Natural killer cell (primary cell): ENCODE results near the gene ANKRD6. TPM values are rescaled to one million over a fixed set of nuclear protein-coding genes. Genes with fewer than 3 reads are reported as not detected.

ENCODE experiments used
- ATAC-seq, 3 donors: fragments of 150-1000 bp in 2 of 3; fragments of 200-7000 bp in 1 of 3; cut with Tn5 transposase; 1 replicate in 1 of 3; 2 replicates in 2 of 3; pipeline ENCODE4 v1.10.0; 2021; ENCODE audit warnings: mild to moderate bottlenecking in 2 of 3, moderate library complexity in 2 of 3
- DNase-seq, 2 donors: peaks; one replicate each; pipeline versions ENCODE4 v3.0.0 to v3.0.0-alpha.2; 2013 to 2021; ENCODE audit warnings: mixed read lengths in 1 of 2
- H3K27ac ChIP-seq: one replicate; pipeline ENCODE4 v1.5.1; 2013; ENCODE audit warnings: mild to moderate bottlenecking, low read length
- H3K27me3 ChIP-seq: one replicate; pipeline ENCODE4 v1.6.1; 2013; ENCODE audit warnings: low read length; ENCODE audit not compliant: control insufficient read depth, insufficient read depth
- H3K36me3 ChIP-seq: one replicate; pipeline ENCODE4 v1.6.1; 2013; ENCODE audit warnings: low read length; ENCODE audit not compliant: control insufficient read depth, insufficient read depth
- H3K4me1 ChIP-seq: one replicate; pipeline ENCODE4 v1.6.1; 2013; ENCODE audit warnings: low read length; ENCODE audit not compliant: control insufficient read depth, insufficient read depth
- H3K4me3 ChIP-seq: one replicate; pipeline ENCODE4 v1.5.1; 2013; ENCODE audit warnings: low read length
- H3K9me3 ChIP-seq: one replicate; pipeline ENCODE4 v1.6.1; 2013; ENCODE audit warnings: low read length; ENCODE audit not compliant: control insufficient read depth, insufficient read depth
- H3K27ac Mint-ChIP-seq, 2 donors: one replicate each; pipeline ENCODE4 v1.8.0; 2022; ENCODE audit warnings: mild to moderate bottlenecking in 2 of 2, mixed read lengths in 2 of 2, moderate library complexity in 1 of 2
- H3K27me3 Mint-ChIP-seq, 2 donors: one replicate each; pipeline ENCODE4 v1.8.0; 2022; ENCODE audit warnings: low read depth in 2 of 2, mixed read lengths in 2 of 2
- H3K36me3 Mint-ChIP-seq: one replicate; pipeline ENCODE4 v1.8.0; 2022; ENCODE audit warnings: mixed read lengths
- H3K4me1 Mint-ChIP-seq, 2 donors: one replicate each; pipeline ENCODE4 v1.8.0; 2022; ENCODE audit warnings: mixed read lengths in 2 of 2
- H3K4me3 Mint-ChIP-seq: one replicate; pipeline ENCODE4 v1.8.0; 2022; ENCODE audit warnings: mild to moderate bottlenecking, moderate library complexity, mixed read lengths
- H3K9me3 Mint-ChIP-seq, 2 donors: one replicate each; pipeline ENCODE4 v1.8.0; 2022; ENCODE audit warnings: mixed read lengths in 2 of 2
- CTCF ChIP-seq: fragments of 200-600 bp; IDR thresholded peaks from one replicate; pipeline ENCODE4 v1.8.0; 2022; ENCODE audit warnings: antibody characterized with exemption
- WGBS: methylation state at CpG from one replicate; pipeline ENCODE4 v1.1.7; 2013; ENCODE audit warnings: missing lambda C conversion rate; ENCODE audit not compliant: insufficient coverage; 5-methylcytosine and 5-hydroxymethylcytosine counted together
- intact Hi-C: fragments of 100-400 bp; cut with micrococcal nuclease; formaldehyde crosslinking; loops from one replicate; pipeline ENCODE4 v1.14.2; 2022
- total RNA-seq, 4 donors: library from RNA; stranded (reverse); fragments of 120-200 nt in 1 of 4; gene quantifications; one replicate each; pipeline versions ENCODE4 v1.2.3 to v1.2.4, GENCODE V29; 2013 to 2022

The ANKRD6 gene
- 1 to 10 TPM; 4.5 to 9.0 (median 4.6) TPM for total RNA-seq
- total RNA-seq (2013) = 8.5 TPM

- Histone ChIP-seq H3K27ac (no peak within 1 kb of the TSS), H3K9me3 (no peaks in the 10 kb centered on the region), H3K27me3 (no peaks in the 10 kb centered on the region), H3K4me1 (peaks cover 11% of the 10 kb centered on the region), H3K36me3 (no peaks in the 10 kb centered on the region), H3K4me3 (peak within 1 kb of the TSS; percentile 54)
- intact Hi-C loops = loop anchor here (1.0 kb wide), 2 partner anchors 177 to 205 kb away; partner anchors contain the start of gene LYRM2
- Mint-ChIP-seq H3K4me3 (peak within 1 kb of the TSS; percentile 81), H3K9me3 (no peaks in the 10 kb centered on the region), H3K27me3 (peaks cover 5 to 30% of the 10 kb centered on the region in 2 donors), H3K4me1 (peaks cover 5 to 24% of the 10 kb centered on the region in 2 donors), H3K27ac (peak within 1 kb of the TSS; percentile 31 to 71), H3K36me3 (no peaks in the 10 kb centered on the region)
- ATAC-seq = peak; percentile 96 to 97 (median 96)
- TF ChIP-seq CTCF = peak; percentile 84
- peak; percentile 87 to 88 for DNase-seq
- WGBS = under 1% methylated on average over 38 of the region's 38 CpGs
Observed at GRCh38 chr6:89432875-89433251, at the start of gene ANKRD6. ANKRD6 (plus strand) TSS chr6:89433152; CDS start chr6:89566977, 133,825 bp downstream.

- no peak overlapping the region for H3K27ac Mint-ChIP-seq
- no peak for DNase-seq
- H3K27me3 Mint-ChIP-seq = peaks cover 26 to 51% of the 10 kb centered on the region in 2 donors
- no peaks in the 10 kb centered on the region for H3K9me3 Mint-ChIP-seq
- H3K4me3 Mint-ChIP-seq = no peak overlapping the region
- H3K36me3 Mint-ChIP-seq = no peaks in the 10 kb centered on the region
- no peak for ATAC-seq
- Histone ChIP-seq H3K36me3 (no peaks in the 10 kb centered on the region), H3K27me3 (no peaks in the 10 kb centered on the region), H3K27ac (no peak overlapping the region), H3K9me3 (no peaks in the 10 kb centered on the region), H3K4me1 (no peaks in the 10 kb centered on the region), H3K4me3 (no peak overlapping the region)
- H3K4me1 Mint-ChIP-seq = no peaks in the 10 kb centered on the region
- WGBS = 80% methylated on average over 4 of the region's 5 CpGs
- no peak for TF ChIP-seq CTCF
- intact Hi-C loops = no loop called here
Observed at GRCh38 chr6:89385156-89385667, 47.7 kb upstream of the ANKRD6 start.

GRCh38 chr6:89385846-89386245 is 47.1 kb upstream of the ANKRD6 start:
- TF ChIP-seq CTCF = no peak
- WGBS = 95% methylated on average over 7 of the region's 7 CpGs
- H3K27me3 Mint-ChIP-seq = peaks cover 25 to 50% of the 10 kb centered on the region in 2 donors
- Histone ChIP-seq H3K4me1 (no peaks in the 10 kb centered on the region), H3K4me3 (no peak overlapping the region), H3K9me3 (no peaks in the 10 kb centered on the region), H3K27ac (no peak overlapping the region), H3K36me3 (no peaks in the 10 kb centered on the region), H3K27me3 (no peaks in the 10 kb centered on the region)
- H3K4me3 Mint-ChIP-seq = no peak overlapping the region
- no peaks in the 10 kb centered on the region for H3K9me3 Mint-ChIP-seq
- DNase-seq = no peak
- H3K4me1 Mint-ChIP-seq = no peaks in the 10 kb centered on the region
- no peak for ATAC-seq
- H3K36me3 Mint-ChIP-seq = no peaks in the 10 kb centered on the region
- intact Hi-C loops = no loop called here
- no peak overlapping the region for H3K27ac Mint-ChIP-seq

GRCh38 chr6:89386917-89387491 is 45.9 kb upstream of the ANKRD6 start:
- intact Hi-C loops = no loop called here
- no peak overlapping the region for H3K27ac Mint-ChIP-seq
- 94% methylated on average over 6 of the region's 6 CpGs for WGBS
- H3K4me3 Mint-ChIP-seq = no peak overlapping the region
- H3K4me1 Mint-ChIP-seq = no peaks in the 10 kb centered on the region
- H3K27me3 Mint-ChIP-seq = peaks cover 20 to 47% of the 10 kb centered on the region in 2 donors
- DNase-seq = no peak
- no peaks in the 10 kb centered on the region for H3K9me3 Mint-ChIP-seq
- H3K4me3 ChIP-seq = no peak overlapping the region
- no peak for ATAC-seq
- TF ChIP-seq CTCF = no peak
- no peaks in the 10 kb centered on the region for H3K36me3 Mint-ChIP-seq
- no peak overlapping the region for H3K27ac ChIP-seq
- no peaks in the 10 kb centered on the region for H3K36me3 ChIP-seq
- H3K27me3 ChIP-seq = no peaks in the 10 kb centered on the region
- no peaks in the 10 kb centered on the region for H3K4me1 ChIP-seq
- no peaks in the 10 kb centered on the region for H3K9me3 ChIP-seq
